Measurements from ENCODE around the gene IGFBP1. TPM values are rescaled to one million over a fixed set of nuclear protein-coding genes. Genes with fewer than 3 reads are reported as not detected.

Gene IGFBP1
- total and polyA plus RNA-seq, 2 of the 13 experiments (the other 11 are each of a cell fraction or from before 2014, with no cell fraction given): 5.4 to 885 TPM

DNA sequence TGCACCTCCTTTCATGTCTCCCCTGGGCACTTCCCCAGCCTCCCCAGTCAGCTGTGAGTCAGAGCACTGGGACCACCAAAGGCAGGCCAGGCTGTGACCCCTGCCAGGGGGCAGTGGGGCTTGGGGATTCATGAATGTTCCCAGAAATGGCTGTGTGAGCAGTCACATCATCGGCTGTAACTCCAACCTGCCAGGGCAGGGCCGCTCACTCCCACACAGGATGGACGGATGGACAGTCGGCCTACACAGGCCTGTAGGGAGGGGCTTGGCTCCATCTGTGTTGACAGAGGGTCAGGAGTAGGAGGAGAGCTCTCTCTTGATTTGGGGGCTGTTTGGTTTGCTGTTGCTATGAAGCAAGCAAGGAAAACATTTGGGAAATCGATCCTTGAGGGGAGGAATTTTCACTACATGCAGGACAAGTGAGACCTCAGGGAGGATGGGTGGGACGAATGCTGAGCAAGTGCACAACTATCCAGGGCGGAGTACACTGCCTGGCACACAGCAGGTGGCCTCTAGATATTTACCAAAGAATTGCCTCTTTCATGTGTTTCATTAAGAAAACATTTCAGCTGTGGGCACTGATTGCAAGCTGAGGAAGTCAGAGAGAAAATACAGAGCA is 2.9 kb upstream of the IGFBP1 start (continued):
- TF ChIP-seq, protein P1, sequence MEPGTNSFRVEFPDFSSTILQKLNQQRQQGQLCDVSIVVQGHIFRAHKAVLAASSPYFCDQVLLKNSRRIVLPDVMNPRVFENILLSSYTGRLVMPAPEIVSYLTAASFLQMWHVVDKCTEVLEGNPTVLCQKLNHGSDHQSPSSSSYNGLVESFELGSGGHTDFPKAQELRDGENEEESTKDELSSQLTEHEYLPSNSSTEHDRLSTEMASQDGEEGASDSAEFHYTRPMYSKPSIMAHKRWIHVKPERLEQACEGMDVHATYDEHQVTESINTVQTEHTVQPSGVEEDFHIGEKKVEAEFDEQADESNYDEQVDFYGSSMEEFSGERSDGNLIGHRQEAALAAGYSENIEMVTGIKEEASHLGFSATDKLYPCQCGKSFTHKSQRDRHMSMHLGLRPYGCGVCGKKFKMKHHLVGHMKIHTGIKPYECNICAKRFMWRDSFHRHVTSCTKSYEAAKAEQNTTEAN (CRISPR knock-in tag; conservative IDR thresholded peaks at IDR 0.05): peak; percentile 99
- 0 out of 2 replicates have a peak, but pooled peaks have one; percentile 24 for TF ChIP-seq POLR2AphosphoS5 (IDR thresholded peaks at IDR 0.05; ENCODE audit: low read depth, low read length)
- TF ChIP-seq ZSCAN22 (CRISPR knock-in tag; IDR thresholded peaks at IDR 0.05): no peak
- TF ChIP-seq, protein P2, sequence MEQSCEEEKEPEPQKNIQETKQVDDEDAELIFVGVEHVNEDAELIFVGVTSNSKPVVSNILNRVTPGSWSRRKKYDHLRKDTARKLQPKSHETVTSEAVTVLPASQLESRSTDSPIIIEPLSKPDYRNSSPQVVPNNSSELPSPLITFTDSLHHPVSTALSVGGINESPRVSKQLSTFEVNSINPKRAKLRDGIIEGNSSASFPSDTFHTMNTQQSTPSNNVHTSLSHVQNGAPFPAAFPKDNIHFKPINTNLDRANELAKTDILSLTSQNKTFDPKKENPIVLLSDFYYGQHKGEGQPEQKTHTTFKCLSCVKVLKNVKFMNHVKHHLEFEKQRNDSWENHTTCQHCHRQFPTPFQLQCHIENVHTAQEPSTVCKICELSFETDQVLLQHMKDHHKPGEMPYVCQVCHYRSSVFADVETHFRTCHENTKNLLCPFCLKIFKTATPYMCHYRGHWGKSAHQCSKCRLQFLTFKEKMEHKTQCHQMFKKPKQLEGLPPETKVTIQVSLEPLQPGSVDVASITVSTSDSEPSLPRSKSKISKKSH (CRISPR knock-in tag; IDR thresholded peaks at IDR 0.05; ENCODE audit: borderline replicate concordance): 0 out of 2 replicates have a peak, but pooled peaks have one; percentile 80
- TF ChIP-seq KLF11 (CRISPR knock-in tag; IDR thresholded peaks at IDR 0.05): no peak
- peak; percentile 84; the same call in 1 of the 2 replicates for TF ChIP-seq GZF1 (CRISPR knock-in tag; IDR thresholded peaks at IDR 0.05)
- peak; percentile 94 for TF ChIP-seq SIX1 (CRISPR knock-in tag; IDR thresholded peaks at IDR 0.05; ENCODE audit: borderline replicate concordance)
- peak; percentile 57; the same call in 1 of the 2 replicates for TF ChIP-seq NAIF1 (CRISPR knock-in tag; IDR thresholded peaks at IDR 0.05; ENCODE audit: borderline replicate concordance)
- peak; percentile 96 for TF ChIP-seq SNAPC2 (CRISPR knock-in tag; IDR thresholded peaks at IDR 0.05)
- peak; percentile 63 for TF ChIP-seq TBL1XR1 (IDR thresholded peaks at IDR 0.05; ENCODE audit: borderline replicate concordance, low read length, partially characterized antibody)
- peak; percentile 94 for TF ChIP-seq CBX5 (CRISPR knock-in tag; IDR thresholded peaks at IDR 0.05; ENCODE audit: borderline replicate concordance)
- TF ChIP-seq TEAD2 (CRISPR knock-in tag; IDR thresholded peaks at IDR 0.05): no peak
- peak; percentile 94 for TF ChIP-seq ZC3H13 (CRISPR knock-in tag; IDR thresholded peaks at IDR 0.05)
- TF ChIP-seq ZNF607 (CRISPR knock-in tag; IDR thresholded peaks at IDR 0.05; ENCODE audit: borderline replicate concordance): peak; percentile 82; the same call in 1 of the 2 replicates
- TF ChIP-seq, protein P3, sequence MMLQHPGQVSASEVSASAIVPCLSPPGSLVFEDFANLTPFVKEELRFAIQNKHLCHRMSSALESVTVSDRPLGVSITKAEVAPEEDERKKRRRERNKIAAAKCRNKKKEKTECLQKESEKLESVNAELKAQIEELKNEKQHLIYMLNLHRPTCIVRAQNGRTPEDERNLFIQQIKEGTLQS (CRISPR knock-in tag; IDR thresholded peaks at IDR 0.05): peak; percentile 73
- peak; percentile 64; the same call in 1 of the 2 replicates for TF ChIP-seq ZNF878 (CRISPR knock-in tag; IDR thresholded peaks at IDR 0.05)
- no peak for TF ChIP-seq SOX6 (IDR thresholded peaks at IDR 0.05)
- peak; percentile 99 for TF ChIP-seq SOX6 (CRISPR knock-in tag; IDR thresholded peaks at IDR 0.05)
- no peak; the same call in 1 of the 2 replicates for TF ChIP-seq TSC22D2 (CRISPR knock-in tag; IDR thresholded peaks at IDR 0.05; ENCODE audit: borderline replicate concordance)
- TF ChIP-seq SMC3 (IDR thresholded peaks at IDR 0.05; ENCODE audit: low read length): no peak; the same call in 1 of the 2 replicates
- TF ChIP-seq, protein P4, sequence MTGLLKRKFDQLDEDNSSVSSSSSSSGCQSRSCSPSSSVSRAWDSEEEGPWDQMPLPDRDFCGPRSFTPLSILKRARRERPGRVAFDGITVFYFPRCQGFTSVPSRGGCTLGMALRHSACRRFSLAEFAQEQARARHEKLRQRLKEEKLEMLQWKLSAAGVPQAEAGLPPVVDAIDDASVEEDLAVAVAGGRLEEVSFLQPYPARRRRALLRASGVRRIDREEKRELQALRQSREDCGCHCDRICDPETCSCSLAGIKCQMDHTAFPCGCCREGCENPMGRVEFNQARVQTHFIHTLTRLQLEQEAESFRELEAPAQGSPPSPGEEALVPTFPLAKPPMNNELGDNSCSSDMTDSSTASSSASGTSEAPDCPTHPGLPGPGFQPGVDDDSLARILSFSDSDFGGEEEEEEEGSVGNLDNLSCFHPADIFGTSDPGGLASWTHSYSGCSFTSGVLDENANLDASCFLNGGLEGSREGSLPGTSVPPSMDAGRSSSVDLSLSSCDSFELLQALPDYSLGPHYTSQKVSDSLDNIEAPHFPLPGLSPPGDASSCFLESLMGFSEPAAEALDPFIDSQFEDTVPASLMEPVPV (CRISPR knock-in tag; IDR thresholded peaks at IDR 0.05): peak; percentile 88
- TF ChIP-seq, protein P5, sequence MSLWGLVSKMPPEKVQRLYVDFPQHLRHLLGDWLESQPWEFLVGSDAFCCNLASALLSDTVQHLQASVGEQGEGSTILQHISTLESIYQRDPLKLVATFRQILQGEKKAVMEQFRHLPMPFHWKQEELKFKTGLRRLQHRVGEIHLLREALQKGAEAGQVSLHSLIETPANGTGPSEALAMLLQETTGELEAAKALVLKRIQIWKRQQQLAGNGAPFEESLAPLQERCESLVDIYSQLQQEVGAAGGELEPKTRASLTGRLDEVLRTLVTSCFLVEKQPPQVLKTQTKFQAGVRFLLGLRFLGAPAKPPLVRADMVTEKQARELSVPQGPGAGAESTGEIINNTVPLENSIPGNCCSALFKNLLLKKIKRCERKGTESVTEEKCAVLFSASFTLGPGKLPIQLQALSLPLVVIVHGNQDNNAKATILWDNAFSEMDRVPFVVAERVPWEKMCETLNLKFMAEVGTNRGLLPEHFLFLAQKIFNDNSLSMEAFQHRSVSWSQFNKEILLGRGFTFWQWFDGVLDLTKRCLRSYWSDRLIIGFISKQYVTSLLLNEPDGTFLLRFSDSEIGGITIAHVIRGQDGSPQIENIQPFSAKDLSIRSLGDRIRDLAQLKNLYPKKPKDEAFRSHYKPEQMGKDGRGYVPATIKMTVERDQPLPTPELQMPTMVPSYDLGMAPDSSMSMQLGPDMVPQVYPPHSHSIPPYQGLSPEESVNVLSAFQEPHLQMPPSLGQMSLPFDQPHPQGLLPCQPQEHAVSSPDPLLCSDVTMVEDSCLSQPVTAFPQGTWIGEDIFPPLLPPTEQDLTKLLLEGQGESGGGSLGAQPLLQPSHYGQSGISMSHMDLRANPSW (CRISPR knock-in tag; IDR thresholded peaks at IDR 0.05; ENCODE audit: borderline replicate concordance): peak; percentile 61; the same call in 1 of the 2 replicates
- TF ChIP-seq ZNF746 (CRISPR knock-in tag; IDR thresholded peaks at IDR 0.05): peak; percentile 98

Data from HepG2 (cell line).